Cardiac muscle cell (in vitro differentiated cells and primary cell): ENCODE data around the gene CDC42EP3. TPM values are rescaled to one million over a fixed set of nuclear protein-coding genes. Genes with fewer than 3 reads are reported as not detected.

ENCODE experiments used
- DNase-seq, 2 donors: peaks; one replicate each; pipeline versions ENCODE4 v3.0.0 to v3.0.0-alpha.2; 2010 to 2017; ENCODE audit warnings: low read depth in 1 of 2, low spot score in 1 of 2
- H3K27ac ChIP-seq: fragments of 200-600 bp; sonication (generic); 2 replicates; pipeline ENCODE4 v1.5.1; 2016
- H3K27me3 ChIP-seq: fragments of 200-600 bp; sonication (generic); 2 replicates; pipeline ENCODE4 v1.6.0; 2016; ENCODE audit warnings: control low read depth
- H3K36me3 ChIP-seq: fragments of 200-600 bp; sonication (generic); 2 replicates; pipeline ENCODE4 v1.5.1; 2016; ENCODE audit warnings: control low read depth
- H3K4me1 ChIP-seq: fragments of 200-600 bp; sonication (generic); 2 replicates; pipeline ENCODE4 v1.8.1; 2017; ENCODE audit warnings: low read depth, mild to moderate bottlenecking, mixed run types
- H3K4me3 ChIP-seq: fragments of 200-600 bp; sonication (generic); 2 replicates; pipeline ENCODE4 v1.5.1; 2016; ENCODE audit warnings: mild to moderate bottlenecking
- H3K9me3 ChIP-seq: fragments of 200-600 bp; sonication (generic); 2 replicates; pipeline ENCODE4 v1.5.1; 2017; ENCODE audit warnings: low read depth, mild to moderate bottlenecking, control low read depth
- CTCF ChIP-seq: IDR thresholded peaks from 2 replicates; pipeline ENCODE4 v1.5.1; 2012; ENCODE audit warnings: low read depth, mild to moderate bottlenecking, low read length
- polyA plus RNA-seq: library from polyadenylated mRNA; unstranded; fragments of >200 nt; fragmentation: Nextera tagmentation; extraction: Ambion mirVana; gene quantifications from 2 replicates; pipeline ENCODE4 v1.2.1, GENCODE V29; 2016
- total RNA-seq: library from RNA; depleted of rRNA; stranded (reverse); fragments of >200 nt; gene quantifications from 2 replicates; pipeline ENCODE4 v1.2.3, GENCODE V29; 2016

Gene CDC42EP3
- total and polyA plus RNA-seq, 2 experiments from 2014 or later = 36.2 to 56.7 TPM

- TF ChIP-seq CTCF = no peak
- no peaks in the 10 kb centered on the region for H3K27me3 ChIP-seq
- no peaks in the 10 kb centered on the region for H3K9me3 ChIP-seq
- no peaks in the 10 kb centered on the region for H3K4me1 ChIP-seq
- H3K36me3 ChIP-seq = no peaks in the 10 kb centered on the region
- H3K27ac ChIP-seq = no peak overlapping the region
- no peak for DNase-seq
- H3K4me3 ChIP-seq = no peak overlapping the region
Observed at GRCh38 chr2:37636381-37637066, 34.9 kb downstream of the CDC42EP3 start.

- no peak for TF ChIP-seq CTCF
- no peaks in the 10 kb centered on the region for H3K9me3 ChIP-seq
- no peak overlapping the region for H3K4me3 ChIP-seq
- peak in 1 of 2 donors; percentile 86 for DNase-seq
- H3K4me1 ChIP-seq = no peaks in the 10 kb centered on the region
- H3K27ac ChIP-seq = no peak overlapping the region
- no peaks in the 10 kb centered on the region for H3K27me3 ChIP-seq
- no peaks in the 10 kb centered on the region for H3K36me3 ChIP-seq
Observed at GRCh38 chr2:37635504-37636380, 35.7 kb downstream of the CDC42EP3 start.

- DNase-seq = no peak
- Histone ChIP-seq H3K4me3 (no peak overlapping the region), H3K27ac (no peak overlapping the region), H3K36me3 (no peaks in the 10 kb centered on the region), H3K27me3 (no peaks in the 10 kb centered on the region), H3K4me1 (no peaks in the 10 kb centered on the region), H3K9me3 (no peaks in the 10 kb centered on the region)
- no peak for TF ChIP-seq CTCF
Observed at GRCh38 chr2:37634914-37635503, 36.4 kb downstream of the CDC42EP3 start.

GRCh38 chr2:37633845-37634244 lies 37.6 kb downstream of the CDC42EP3 start:
- TF ChIP-seq CTCF = no peak
- no peak for DNase-seq
- Histone ChIP-seq H3K9me3 (no peaks in the 10 kb centered on the region), H3K4me3 (no peak overlapping the region), H3K4me1 (no peaks in the 10 kb centered on the region), H3K27ac (no peak overlapping the region), H3K27me3 (no peaks in the 10 kb centered on the region), H3K36me3 (no peaks in the 10 kb centered on the region)

- H3K4me3 ChIP-seq = no peak overlapping the region
Observed at GRCh38 chr2:37633234-37633633, 38.2 kb downstream of the CDC42EP3 start.

More at GRCh38 chr2:37633234-37633633, 38.2 kb downstream of the CDC42EP3 start:
- Histone ChIP-seq H3K27me3 (no peaks in the 10 kb centered on the region), H3K36me3 (no peaks in the 10 kb centered on the region), H3K4me1 (no peaks in the 10 kb centered on the region), H3K9me3 (no peaks in the 10 kb centered on the region), H3K27ac (no peak overlapping the region)
- no peak for TF ChIP-seq CTCF
- DNase-seq = no peak
